ENCODE data around the gene SGSM2. TPM values are rescaled to one million over a fixed set of nuclear protein-coding genes. Genes with fewer than 3 reads are reported as not detected.
A peak's percentile ranks its signal among the peaks of the same experiment; 100 is the strongest.

Gene SGSM2
- polyA plus RNA-seq, 3 donors: 3.0 to 130 (median 3.5) TPM

DNA sequence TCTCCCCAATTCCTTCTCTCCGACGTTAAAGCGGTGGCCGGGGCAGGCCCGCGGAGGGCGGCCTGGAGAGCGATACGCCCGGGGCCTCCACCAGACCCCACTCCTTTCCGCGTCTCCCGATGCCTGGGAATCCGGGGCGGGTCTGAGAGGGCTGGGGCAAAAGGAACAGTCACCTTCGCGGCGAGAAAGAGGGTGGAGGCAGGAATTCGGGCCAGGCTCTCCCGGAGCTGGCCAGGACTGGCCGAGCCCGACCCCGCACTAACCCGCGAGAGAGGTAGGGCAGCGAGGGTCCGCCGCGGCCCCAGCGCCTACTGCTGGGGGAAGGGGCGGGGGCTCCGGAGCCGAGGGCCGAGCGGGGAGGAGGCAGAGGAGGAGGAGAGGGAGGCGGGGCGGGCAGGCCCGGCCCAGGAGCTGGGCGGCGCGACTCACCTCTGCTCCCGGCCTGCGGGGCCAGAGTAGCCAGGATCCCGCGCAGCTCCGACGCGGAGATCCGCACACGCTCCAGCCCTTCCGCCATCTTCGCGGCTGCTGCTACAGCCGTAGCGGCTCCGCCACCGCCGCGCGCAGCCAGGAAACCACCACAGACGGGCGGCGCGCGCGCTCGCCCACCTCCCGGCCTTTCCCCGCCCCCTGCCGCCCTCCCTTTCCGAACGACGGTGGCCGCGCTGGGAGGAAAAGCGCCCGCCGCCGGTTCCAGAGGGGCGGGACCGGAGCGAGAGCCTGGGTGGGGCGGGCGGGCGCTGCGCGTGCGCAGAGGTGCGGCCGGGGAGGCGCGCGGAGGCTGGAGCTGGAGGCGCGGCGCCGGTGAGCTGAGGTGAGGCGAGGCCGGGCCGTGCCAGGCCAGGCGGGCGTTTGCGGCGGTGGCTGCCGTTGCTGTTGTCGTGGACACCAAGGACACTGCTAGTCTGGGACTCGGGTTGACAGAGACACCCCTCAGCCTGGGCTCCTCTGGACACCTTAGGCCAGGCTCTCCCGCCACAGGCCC is 33.8 kb upstream of the SGSM2 start, which contains the start of the genes SMG6 and SRR:
TSS of gene SMG6 (minus strand) at position 582 of the 985 bp plus-strand sequence. CDS start at position 517, 65 bp downstream.
TSS of gene SRR (plus strand) at position 747 of the 985 bp plus-strand sequence. CDS start 11,611 bp downstream, outside the sequence.
- H3K4me2 ChIP-seq (replicated peaks; ENCODE audit: extremely low read depth, low read length, poor library complexity, severe bottlenecking): peak within 1 kb of the TSS; percentile 91
- peak within 1 kb of the TSS; percentile 85 to 89 for H3K4me3 Mint-ChIP-seq
- H3K4me1 Mint-ChIP-seq: peaks cover 26% of the 10 kb centered on the region
- peak within 1 kb of the TSS; percentile 89 for H3K9ac ChIP-seq (ENCODE audit: insufficient read depth, low read length, poor library complexity, severe bottlenecking)
- H3K27ac ChIP-seq (ENCODE audit: low read depth in 1 of 2, low read length in 2 of 2): peak within 1 kb of the TSS; percentile 35 to 86
- H2AFZ ChIP-seq (ENCODE audit: insufficient read depth, low read depth, low read length, poor library complexity, severe bottlenecking): peak within 1 kb of the TSS; percentile 95
- H3K4me3 ChIP-seq (replicated peaks in 1 of 3; ENCODE audit: low read depth in 2 of 3, low read length in 3 of 3): peak within 1 kb of the TSS; percentile 76 to 97 (median 95)
- TF ChIP-seq, protein P1, sequence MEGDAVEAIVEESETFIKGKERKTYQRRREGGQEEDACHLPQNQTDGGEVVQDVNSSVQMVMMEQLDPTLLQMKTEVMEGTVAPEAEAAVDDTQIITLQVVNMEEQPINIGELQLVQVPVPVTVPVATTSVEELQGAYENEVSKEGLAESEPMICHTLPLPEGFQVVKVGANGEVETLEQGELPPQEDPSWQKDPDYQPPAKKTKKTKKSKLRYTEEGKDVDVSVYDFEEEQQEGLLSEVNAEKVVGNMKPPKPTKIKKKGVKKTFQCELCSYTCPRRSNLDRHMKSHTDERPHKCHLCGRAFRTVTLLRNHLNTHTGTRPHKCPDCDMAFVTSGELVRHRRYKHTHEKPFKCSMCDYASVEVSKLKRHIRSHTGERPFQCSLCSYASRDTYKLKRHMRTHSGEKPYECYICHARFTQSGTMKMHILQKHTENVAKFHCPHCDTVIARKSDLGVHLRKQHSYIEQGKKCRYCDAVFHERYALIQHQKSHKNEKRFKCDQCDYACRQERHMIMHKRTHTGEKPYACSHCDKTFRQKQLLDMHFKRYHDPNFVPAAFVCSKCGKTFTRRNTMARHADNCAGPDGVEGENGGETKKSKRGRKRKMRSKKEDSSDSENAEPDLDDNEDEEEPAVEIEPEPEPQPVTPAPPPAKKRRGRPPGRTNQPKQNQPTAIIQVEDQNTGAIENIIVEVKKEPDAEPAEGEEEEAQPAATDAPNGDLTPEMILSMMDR (IDR thresholded peaks at IDR 0.05): no peak
- H3K27me3 Mint-ChIP-seq (ENCODE audit: low read depth in 3 of 3): peaks cover 0 to 2% (median 1%) of the 10 kb centered on the region in 3 donors
- peak within 1 kb of the TSS; percentile 54 to 87 (median 77) for H3K27ac Mint-ChIP-seq
- peak; percentile 80 to 89 (median 89) for DNase-seq
- peaks cover 14 to 27% of the 10 kb centered on the region in 2 donors for H3K4me1 ChIP-seq (ENCODE audit: control insufficient read depth in 1 of 2, insufficient read depth in 2 of 2, low read length in 2 of 2)
- intact Hi-C loops (cut with micrococcal nuclease): loop anchor here in 1 of 2 donors (5.0 kb wide), 1 partner anchor 34 kb away; the partner anchor contains the start of genes SGSM2 and TSR1
- peaks cover 27% of the 10 kb centered on the region for H3K79me2 ChIP-seq (ENCODE audit: insufficient read depth, low read length)
- peaks cover 14 to 20% of the 10 kb centered on the region in 2 donors for H3K36me3 ChIP-seq (replicated peaks in 1 of 2; ENCODE audit: control insufficient read depth in 1 of 2, insufficient read depth in 2 of 2, low read length in 2 of 2)
- H3K27me3 ChIP-seq (ENCODE audit: control insufficient read depth in 2 of 2, insufficient read depth in 2 of 2, low read length in 2 of 2): no peaks in the 10 kb centered on the region
- peaks cover 6% of the 10 kb centered on the region for H4K20me1 ChIP-seq (ENCODE audit: insufficient read depth, low read length)
- H3K36me3 Mint-ChIP-seq: peaks cover 21 to 25% of the 10 kb centered on the region in 2 donors
- under 1% methylated on average over 104 of the region's 108 CpGs for WGBS (ENCODE audit: insufficient coverage)
- no peaks in the 10 kb centered on the region for H3K9me3 ChIP-seq (replicated peaks in 1 of 2; ENCODE audit: control insufficient read depth in 1 of 2, insufficient read depth in 1 of 2, low read length in 2 of 2)
- no peaks in the 10 kb centered on the region for H3K9me3 Mint-ChIP-seq

DNA sequence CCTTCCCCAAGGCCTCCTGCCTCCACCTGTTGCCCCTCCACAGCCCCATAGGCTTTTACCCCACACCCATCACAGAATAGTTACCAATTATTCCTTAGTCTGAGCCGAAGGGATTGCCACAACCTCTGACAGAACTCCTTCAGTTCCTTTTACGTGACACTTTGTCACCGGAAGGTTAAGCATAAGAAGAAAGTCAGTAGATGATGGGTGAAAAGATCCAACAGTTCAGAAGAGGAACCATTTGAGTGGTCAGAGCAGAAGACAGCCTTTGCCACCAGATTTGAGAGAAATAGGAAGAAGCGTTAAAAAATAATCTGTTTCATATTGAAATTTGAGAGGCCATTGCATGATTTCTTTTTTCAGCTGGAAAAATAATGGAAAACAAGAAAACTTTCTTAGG is 32.4 kb upstream of the SGSM2 start:
- H3K9me3 Mint-ChIP-seq: no peaks in the 10 kb centered on the region
- WGBS (ENCODE audit: insufficient coverage): no CpG with 5 or more reads among the region's 4 CpGs
- Histone ChIP-seq H3K9ac (ENCODE audit: insufficient read depth, low read length, poor library complexity, severe bottlenecking) (no peak overlapping the region), H3K36me3 (replicated peaks in 1 of 2; ENCODE audit: control insufficient read depth in 1 of 2, insufficient read depth in 2 of 2, low read length in 2 of 2) (peaks cover 4 to 5% of the 10 kb centered on the region in 2 donors), H4K20me1 (ENCODE audit: insufficient read depth, low read length) (peaks cover 6% of the 10 kb centered on the region), H3K4me1 (ENCODE audit: control insufficient read depth in 1 of 2, insufficient read depth in 2 of 2, low read length in 2 of 2) (peaks cover 14 to 27% of the 10 kb centered on the region in 2 donors), H3K9me3 (replicated peaks in 1 of 2; ENCODE audit: control insufficient read depth in 1 of 2, insufficient read depth in 1 of 2, low read length in 2 of 2) (no peaks in the 10 kb centered on the region), H3K4me3 (replicated peaks in 1 of 3; ENCODE audit: low read depth in 2 of 3, low read length in 3 of 3) (no peak overlapping the region), H3K4me2 (replicated peaks; ENCODE audit: extremely low read depth, low read length, poor library complexity, severe bottlenecking) (no peak overlapping the region), H3K27me3 (ENCODE audit: control insufficient read depth in 2 of 2, insufficient read depth in 2 of 2, low read length in 2 of 2) (no peaks in the 10 kb centered on the region), H3K79me2 (ENCODE audit: insufficient read depth, low read length) (peaks cover 27% of the 10 kb centered on the region), H2AFZ (ENCODE audit: insufficient read depth, low read depth, low read length, poor library complexity, severe bottlenecking) (no peak overlapping the region), H3K27ac (ENCODE audit: low read depth in 1 of 2, low read length in 2 of 2) (peak overlapping the region in 1 of 2 donors; percentile 0)
- DNase-seq: peak; percentile 11 to 37 (median 22)
- no peak overlapping the region for H3K4me3 Mint-ChIP-seq
- peak overlapping the region in 6 of 7 donors; percentile 9 to 85 (median 74) for H3K27ac Mint-ChIP-seq
- intact Hi-C loops (cut with micrococcal nuclease): loop anchor here in 1 of 2 donors (5.0 kb wide), 1 partner anchor 32 kb away; the partner anchor contains the start of genes SGSM2 and TSR1
- H3K4me1 Mint-ChIP-seq: peaks cover 26% of the 10 kb centered on the region
- TF ChIP-seq, protein P1 (IDR thresholded peaks at IDR 0.05): no peak
- peaks cover 0 to 2% (median 1%) of the 10 kb centered on the region in 3 donors for H3K27me3 Mint-ChIP-seq (ENCODE audit: low read depth in 3 of 3)
- H3K36me3 Mint-ChIP-seq: peaks cover 10 to 13% of the 10 kb centered on the region in 2 donors

Data from CD14-positive monocyte (primary cell).